GM10266 (cell line): ENCODE results near the gene PRSS36.
"Not testable (repeated sequence)": the region's sequence is repeated elsewhere in the genome, so short reads cannot be mapped to it uniquely, and the experiment has no call there.

Source experiments
- DNase-seq: peaks from one replicate; pipeline ENCODE4 v3.0.0; 2012; ENCODE audit errors: extremely low spot score
- TF ChIP-seq, protein P1 (sequence below): IDR thresholded peaks from 2 replicates; pipeline ENCODE4 v1.5.1; 2012; ENCODE audit warnings: mild to moderate bottlenecking, low read depth; ENCODE audit not compliant: control insufficient read depth, insufficient read depth; ENCODE audit errors: missing control alignments

PRSS36 gene

DNA sequence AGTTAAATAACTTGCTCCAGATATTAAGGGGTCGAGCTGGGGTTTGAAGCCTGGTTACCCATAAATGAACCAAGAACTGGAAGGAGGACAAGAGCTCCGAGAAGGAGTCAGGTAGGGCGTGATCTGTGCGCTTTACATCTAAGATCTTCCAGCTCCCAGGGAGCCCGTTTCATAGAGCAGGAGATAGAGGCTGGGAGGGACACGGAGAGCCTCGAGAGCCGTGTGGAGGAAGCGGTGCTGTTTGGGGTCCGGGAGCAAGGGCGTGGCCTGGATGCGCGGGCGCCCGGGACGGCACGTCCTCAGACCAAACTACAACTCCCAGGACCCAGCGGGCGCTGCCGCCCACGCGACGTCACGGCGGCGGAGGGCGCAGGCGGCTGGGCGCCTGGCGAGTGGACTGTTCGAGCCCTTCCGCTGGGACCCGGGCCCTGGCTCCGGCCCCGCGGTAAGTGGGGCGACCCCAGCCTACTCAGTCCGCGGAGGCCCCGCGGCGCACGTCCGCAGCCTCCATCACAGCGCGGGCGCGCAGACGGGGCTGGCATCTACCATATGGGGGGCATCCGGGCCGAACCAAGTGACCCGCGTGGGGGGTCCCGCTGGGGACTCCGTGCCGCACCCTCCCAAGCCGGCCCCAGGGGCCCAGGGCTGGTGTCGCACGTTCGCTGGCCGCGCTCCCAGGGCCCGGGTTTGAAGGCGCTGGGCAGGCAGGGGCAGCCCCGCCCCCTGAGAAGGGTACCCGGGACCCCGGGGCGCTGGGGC, 41.7 kb downstream of the PRSS36 start, which contains the start of gene BCKDK:
TSS of gene BCKDK (plus strand) at position 352 of the 759 bp plus-strand sequence. CDS start 838 bp downstream, outside the sequence.
- TF ChIP-seq, protein P1, sequence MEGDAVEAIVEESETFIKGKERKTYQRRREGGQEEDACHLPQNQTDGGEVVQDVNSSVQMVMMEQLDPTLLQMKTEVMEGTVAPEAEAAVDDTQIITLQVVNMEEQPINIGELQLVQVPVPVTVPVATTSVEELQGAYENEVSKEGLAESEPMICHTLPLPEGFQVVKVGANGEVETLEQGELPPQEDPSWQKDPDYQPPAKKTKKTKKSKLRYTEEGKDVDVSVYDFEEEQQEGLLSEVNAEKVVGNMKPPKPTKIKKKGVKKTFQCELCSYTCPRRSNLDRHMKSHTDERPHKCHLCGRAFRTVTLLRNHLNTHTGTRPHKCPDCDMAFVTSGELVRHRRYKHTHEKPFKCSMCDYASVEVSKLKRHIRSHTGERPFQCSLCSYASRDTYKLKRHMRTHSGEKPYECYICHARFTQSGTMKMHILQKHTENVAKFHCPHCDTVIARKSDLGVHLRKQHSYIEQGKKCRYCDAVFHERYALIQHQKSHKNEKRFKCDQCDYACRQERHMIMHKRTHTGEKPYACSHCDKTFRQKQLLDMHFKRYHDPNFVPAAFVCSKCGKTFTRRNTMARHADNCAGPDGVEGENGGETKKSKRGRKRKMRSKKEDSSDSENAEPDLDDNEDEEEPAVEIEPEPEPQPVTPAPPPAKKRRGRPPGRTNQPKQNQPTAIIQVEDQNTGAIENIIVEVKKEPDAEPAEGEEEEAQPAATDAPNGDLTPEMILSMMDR = no peak
- peak; percentile 95 for DNase-seq

DNA sequence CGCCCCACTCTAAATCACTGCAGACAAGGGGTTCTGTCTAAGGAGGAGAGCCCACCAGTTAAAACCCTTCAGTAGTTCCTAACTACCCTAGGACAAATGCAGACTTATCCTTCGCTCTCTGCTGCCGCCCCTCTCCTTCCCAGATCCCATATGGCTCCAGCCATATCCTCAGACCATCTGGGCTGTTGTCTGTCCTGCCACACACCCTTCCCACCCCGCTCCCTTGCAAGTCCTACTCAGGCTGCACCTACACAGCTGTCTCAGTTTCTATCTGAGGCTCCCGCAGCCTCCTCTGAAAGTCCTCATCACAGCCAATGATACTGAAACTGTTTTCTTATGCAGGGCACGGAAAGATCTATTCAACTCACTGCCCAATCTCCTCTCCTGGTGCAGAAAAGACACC, 42.4 kb downstream of the PRSS36 start:
- peak; percentile 82 for DNase-seq
- TF ChIP-seq, protein P1 = no peak

DNA sequence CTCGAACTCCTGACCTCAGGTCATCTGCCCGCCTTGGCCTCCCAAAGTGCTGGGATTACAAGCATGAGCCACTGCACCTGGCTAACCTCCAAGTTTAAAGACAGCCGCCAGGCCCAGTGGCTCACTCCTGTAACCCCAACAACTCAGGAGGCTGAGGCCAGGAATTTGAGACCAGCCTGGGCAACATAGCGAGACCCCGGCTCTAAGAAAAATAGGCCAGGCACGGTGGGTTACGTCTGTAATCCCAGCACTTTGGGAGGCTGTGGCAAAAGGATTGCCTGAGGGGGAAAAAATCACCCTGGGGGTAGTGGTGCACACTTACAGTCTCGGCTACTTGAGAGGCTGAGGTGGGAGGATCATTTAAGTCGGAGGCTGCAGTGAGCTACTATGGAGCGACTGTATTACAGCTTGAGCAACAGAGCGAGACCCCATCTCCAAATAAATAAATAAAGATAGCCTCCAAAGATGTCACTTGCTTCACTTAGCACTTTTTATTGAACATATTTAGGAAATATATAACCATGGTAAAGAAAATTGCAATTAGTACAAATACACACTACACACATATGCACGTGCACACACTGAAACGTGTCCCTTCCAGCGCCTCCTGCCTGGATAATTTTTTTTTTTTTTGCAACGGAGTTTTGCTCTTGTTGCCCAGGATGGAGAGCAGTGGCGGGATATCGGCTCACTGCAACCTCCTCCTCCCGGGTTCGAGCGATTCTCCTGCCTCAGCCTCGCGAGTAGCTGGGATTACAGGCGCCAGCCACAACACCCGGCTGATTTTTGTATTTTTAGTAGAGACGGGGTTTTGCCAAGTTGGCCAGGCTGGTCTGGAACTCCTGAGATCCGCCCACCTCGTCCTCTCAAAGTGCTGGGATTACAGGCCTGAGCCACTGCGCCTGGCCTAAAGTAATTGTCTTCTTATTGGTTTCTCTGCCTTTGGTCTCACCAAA, 43.1 kb downstream of the PRSS36 start:
- TF ChIP-seq, protein P1 = no peak
- DNase-seq = no peak

DNA sequence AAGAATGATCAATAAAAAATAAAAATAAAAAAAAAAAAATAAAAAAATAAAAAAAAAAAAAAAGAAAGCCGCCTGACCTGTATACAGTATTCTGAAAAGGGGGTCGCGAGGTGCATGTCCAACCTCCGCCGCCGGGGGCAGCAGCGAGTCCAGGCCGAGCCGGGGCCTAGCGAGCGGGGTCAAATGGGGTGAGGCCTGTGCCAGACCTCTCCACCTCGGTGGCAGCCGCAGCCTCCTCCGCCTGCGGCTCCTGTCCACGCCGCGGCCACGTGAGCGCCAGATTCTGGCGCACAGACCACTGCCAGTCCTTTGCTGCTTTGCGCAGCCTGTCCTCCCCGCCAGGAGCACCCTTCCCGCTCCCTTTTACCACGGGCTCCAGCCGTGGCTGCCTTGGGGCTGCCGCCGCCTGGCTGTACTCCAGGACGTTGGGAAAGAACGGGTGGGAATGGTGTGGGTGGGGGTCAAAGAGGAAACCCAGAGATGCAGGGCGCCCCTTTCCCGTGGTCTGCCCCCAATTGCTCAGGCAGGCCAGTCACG, 44.1 kb downstream of the PRSS36 start:
- peak; percentile 90 for DNase-seq
- TF ChIP-seq, protein P1 = peak; percentile 79

DNA sequence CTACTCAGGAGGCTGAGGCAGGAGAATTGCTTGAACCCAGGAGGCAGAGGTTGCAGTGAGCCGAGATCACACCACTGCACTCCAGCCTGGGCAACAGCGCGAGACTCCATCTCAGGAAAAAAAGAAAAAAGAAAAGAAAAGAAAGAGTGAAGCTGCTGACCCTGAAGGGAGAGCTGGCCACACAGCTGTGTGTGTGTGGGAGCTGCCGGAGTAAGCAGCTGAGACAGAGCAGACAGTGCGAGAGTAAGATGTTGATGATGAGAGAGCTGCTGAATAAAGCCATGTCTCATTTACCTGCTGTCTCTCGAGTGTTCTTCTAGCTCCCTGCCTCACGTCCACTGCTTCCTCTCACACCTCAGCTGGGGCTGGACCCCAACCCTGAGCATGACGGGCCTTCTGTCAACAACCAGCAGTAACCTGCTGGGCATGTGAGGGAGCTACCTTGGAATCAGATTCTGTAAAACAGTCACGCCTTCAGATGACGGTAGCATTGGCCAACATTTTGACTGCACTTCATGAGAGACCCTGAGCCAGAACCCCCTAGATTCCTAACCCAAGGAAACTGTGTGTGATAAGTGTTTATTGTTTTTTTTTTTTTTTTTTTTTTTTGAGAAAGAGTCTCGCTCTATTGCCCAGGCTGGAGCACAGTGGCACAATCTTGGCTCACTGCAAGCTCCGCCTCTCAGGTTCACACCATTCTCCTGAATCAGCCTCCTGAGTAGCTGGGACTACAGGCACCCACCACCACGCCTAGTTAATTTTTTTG, 48.8 kb downstream of the PRSS36 start:
- DNase-seq = not testable (repeated sequence)

DNA sequence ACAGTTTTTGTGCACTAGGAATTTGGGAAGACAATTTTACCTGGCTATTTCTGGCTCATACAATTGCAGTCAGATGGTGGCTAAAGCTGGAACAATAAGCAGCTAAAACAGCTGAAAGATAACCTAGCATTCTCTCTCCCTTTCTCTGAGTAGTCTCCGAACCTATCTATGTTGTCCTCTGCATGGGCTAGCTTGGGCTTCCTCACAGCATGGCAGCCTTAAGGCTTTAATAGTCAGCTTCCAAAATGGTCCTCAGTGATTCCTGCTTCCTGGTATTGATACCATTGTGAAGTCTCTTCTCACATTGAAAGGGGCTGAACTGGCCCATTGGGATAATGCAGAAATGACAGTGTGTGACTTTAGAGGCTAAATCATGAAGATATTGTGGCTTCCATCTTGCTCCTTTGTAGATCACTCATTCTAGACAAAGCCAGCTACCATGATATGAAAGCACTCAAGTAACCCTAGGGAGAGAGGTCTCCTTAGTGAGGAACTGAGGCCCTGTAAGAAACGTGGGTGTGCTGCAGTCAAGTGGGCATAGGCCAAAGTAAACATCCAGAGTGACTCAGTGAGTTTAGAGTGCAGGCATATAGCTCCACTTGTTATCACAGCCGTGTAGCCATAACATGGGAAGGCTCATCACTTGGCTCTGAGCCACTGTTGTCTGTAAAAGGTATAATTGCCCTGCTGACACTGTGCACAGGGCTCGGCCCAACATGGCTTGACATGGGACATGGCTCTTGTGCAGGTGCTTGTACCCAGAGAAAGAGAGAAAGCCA, 49.8 kb downstream of the PRSS36 start:
- DNase-seq = no peak
- TF ChIP-seq, protein P1 = no peak
